HepG2 (cell line): ENCODE data around the gene GIMAP7. TPM values are rescaled to one million over a fixed set of nuclear protein-coding genes. Genes with fewer than 3 reads are reported as not detected.
"Not testable (repeated sequence)": the region's sequence is repeated elsewhere in the genome, so short reads cannot be mapped to it uniquely, and the experiment has no call there.

Experiments
- ATAC-seq: fragments of 200-7000 bp; cut with Tn5 transposase; 3 replicates; pipeline ENCODE4 v1.9.1; 2020; ENCODE audit warnings: mild to moderate bottlenecking, moderate library complexity
- BruUV-seq: library from RNA; stranded (reverse); fragments of 400-500 nt; replicated peaks from 2 replicates; lab custom pipeline; 2021; lab: Mats Ljungman, UMichigan
- CTCF ChIA-PET: fragments of 300-600 bp; formaldehyde crosslinking; extraction: SDS; loops from one replicate; lab custom pipeline; 2021; ENCODE audit warnings: low total read pairs, inconsistent platforms, low intra/inter-chr PET ratio; lab: Yijun Ruan, JAX
- POLR2A ChIA-PET: fragments of 350-600 bp; sonication (Branson Sonifier 250); formaldehyde crosslinking; loops from one replicate; lab custom pipeline; 2020; ENCODE audit warnings: antibody characterized with exemption, inconsistent platforms; lab: Yijun Ruan, JAX
- DNase-seq: peaks from one replicate; pipeline ENCODE4 v3.0.0-alpha.2; 2015; ENCODE audit warnings: low spot score
- FAIRE-seq: peaks from 3 replicates; lab custom pipeline; 2011; peaks lifted over from hg19 to GRCh38; lab: Jason Lieb, UNC
- H2AFZ ChIP-seq: one replicate; pipeline ENCODE4 v1.6.1; 2011; ENCODE audit warnings: low read length, inconsistent platforms
- H3K27ac ChIP-seq: fragments of 300-600 bp; 3 replicates; pipeline ENCODE4 v1.8.0; 2011; ENCODE audit warnings: mixed run types, mild to moderate bottlenecking, mixed read lengths, low read length, inconsistent platforms; ENCODE audit not compliant: insufficient read depth; ENCODE audit errors: extremely low read length
- H3K27me3 ChIP-seq, 2 experiments: fragments of 200-600 bp in 1 of 2; 2 replicates in 1 of 2; 3 replicates in 1 of 2; pipeline versions ENCODE4 v1.6.0 to v1.8.0; 2011; ENCODE audit warnings: low read length in 2 of 2, mild to moderate bottlenecking in 2 of 2, moderate library complexity in 2 of 2, inconsistent platforms in 1 of 2; ENCODE audit not compliant: insufficient read depth in 2 of 2, control insufficient read depth in 1 of 2
- H3K36me3 ChIP-seq, 2 experiments: fragments of 200-600 bp in 1 of 2; replicated peaks in 1 of 2; 2 replicates in 1 of 2; 3 replicates in 1 of 2; pipeline versions ENCODE4 v1.5.1 to v1.8.0; 2011; ENCODE audit warnings: low read length in 2 of 2, inconsistent platforms in 1 of 2; ENCODE audit not compliant: insufficient read depth in 2 of 2, control insufficient read depth in 1 of 2
- H3K4me1 ChIP-seq: 2 replicates; pipeline ENCODE4 v1.5.1; 2012; ENCODE audit warnings: low read length, inconsistent platforms; ENCODE audit not compliant: insufficient read depth
- H3K4me2 ChIP-seq: 2 replicates; pipeline ENCODE4 v1.6.0; 2011; ENCODE audit warnings: low read depth, low read length, inconsistent platforms
- H3K4me3 ChIP-seq, 3 experiments: fragments of 200-600 bp in 1 of 3; sonication (generic), shearing (Covaris generic) in 1 of 3; replicated peaks in 1 of 3; 2 replicates each; pipeline ENCODE4 v1.5.1; 2011 to 2016; ENCODE audit warnings: low read length in 3 of 3, inconsistent platforms in 2 of 3, low read depth in 2 of 3, mild to moderate bottlenecking in 2 of 3, control low read depth in 1 of 3, mixed read lengths in 1 of 3; ENCODE audit not compliant: insufficient read depth in 1 of 3
- H3K79me2 ChIP-seq: one replicate; pipeline ENCODE4 v1.6.1; 2011; ENCODE audit warnings: low read length, inconsistent platforms; ENCODE audit not compliant: insufficient read depth
- H3K9ac ChIP-seq: 2 replicates; pipeline ENCODE4 v1.6.0; 2011; ENCODE audit warnings: mild to moderate bottlenecking, low read depth, low read length, inconsistent platforms; ENCODE audit not compliant: insufficient read depth
- H3K9me3 ChIP-seq: 2 replicates; pipeline ENCODE4 v1.5.1; 2012; ENCODE audit warnings: mild to moderate bottlenecking, low read length
- H4K20me1 ChIP-seq: 2 replicates; pipeline ENCODE4 v1.6.0; 2011; ENCODE audit warnings: inconsistent platforms, mild to moderate bottlenecking, low read length, moderate library complexity; ENCODE audit not compliant: insufficient read depth
- GTF3A ChIP-seq: sonication (generic); formaldehyde crosslinking; conservative IDR thresholded peaks from 2 replicates; pipeline ENCODE4 v1.4.0; 2020; ENCODE audit warnings: mild to moderate bottlenecking, missing genetic modification reagents
- HDAC6 ChIP-seq: fragments of 200-600 bp; sonication (generic); IDR thresholded peaks from 2 replicates; pipeline ENCODE4 v1.7.0; 2017; ENCODE audit warnings: mild to moderate bottlenecking, antibody characterized with exemption, low read length, low read depth
- KDM1A ChIP-seq: IDR thresholded peaks from 2 replicates; pipeline ENCODE4 v1.6.1; 2016; ENCODE audit warnings: missing compliant biosample characterization
- ZBTB7B ChIP-seq: sonication (generic); formaldehyde crosslinking; IDR thresholded peaks from 2 replicates; pipeline ENCODE4 v1.4.0; 2020; ENCODE audit warnings: missing genetic modification reagents
- ZKSCAN1 ChIP-seq: fragments of 150-350 bp; IDR thresholded peaks from 2 replicates; pipeline ENCODE4 v1.6.1; 2014; ENCODE audit warnings: low read length
- ZNF160 ChIP-seq: sonication (generic); formaldehyde crosslinking; IDR thresholded peaks from 2 replicates; pipeline ENCODE4 v1.8.0; 2022; ENCODE audit warnings: mild to moderate bottlenecking, inconsistent platforms, missing genetic modification reagents
- ZNF205 ChIP-seq: IDR thresholded peaks from 2 replicates; pipeline ENCODE4 v1.6.1; 2018; ENCODE audit warnings: missing biosample characterization, missing genetic modification reagents
- ZNF263 ChIP-seq: sonication (generic); formaldehyde crosslinking; IDR thresholded peaks from 2 replicates; pipeline ENCODE4 v1.4.0; 2020; ENCODE audit warnings: missing genetic modification reagents
- ZNF264 ChIP-seq: sonication (generic); formaldehyde crosslinking; IDR thresholded peaks from 2 replicates; pipeline ENCODE4 v1.4.0; 2020; ENCODE audit warnings: missing genetic modification reagents
- WGBS: methylation state at CpG from one replicate; pipeline ENCODE4 v1.1.6; 2017; ENCODE audit warnings: low lambda C conversion rate; 5-methylcytosine and 5-hydroxymethylcytosine counted together
- in situ Hi-C: cut with HindIII; loops from 2 replicates; pipeline ENCODE4 v1.10.0; 2017; ENCODE audit warnings: low pct_unique_long_range_greater_than_20kb; ENCODE audit not compliant: extremely low pct_ligation_motif_present
- intact Hi-C: fragments of 100-400 bp; cut with micrococcal nuclease; formaldehyde crosslinking; loops from one replicate; pipeline ENCODE4 v1.10.0; 2022; ENCODE audit not compliant: unreplicated experiment
- polyA plus RNA-seq, 8 experiments: library from polyadenylated mRNA; depleted of rRNA in 3 of 8; stranded (reverse) in 7 of 8; unstranded in 1 of 8; fragments of >200 nt; fragmentation: Illumina TruSeq in 4 of 8; extraction: Trizol in 4 of 8; gene quantifications; 2 replicates each; pipeline versions ENCODE4 v1.2.1 to v1.2.3, GENCODE V29; 2011 to 2016; ENCODE audit warnings: low read depth in 4 of 8, missing spikeins in 1 of 8, mixed read lengths in 1 of 8; ENCODE audit not compliant: insufficient read depth in 1 of 8
- total RNA-seq, 5 experiments: library from RNA; depleted of rRNA; stranded (reverse); fragments of >200 nt; fragmentation: Illumina TruSeq; extraction: Trizol; gene quantifications; 2 replicates each; pipeline ENCODE4 v1.2.3, GENCODE V29; 2016; ENCODE audit warnings: low read depth in 1 of 5
- TF ChIP-seq, protein P1 (sequence below): sonication (generic); formaldehyde crosslinking; IDR thresholded peaks from 2 replicates; pipeline ENCODE4 v1.4.0; 2020; ENCODE audit warnings: missing genetic modification reagents
- TF ChIP-seq, protein P2 (sequence below): sonication (generic); formaldehyde crosslinking; IDR thresholded peaks from 2 replicates; pipeline ENCODE4 v1.4.0; 2020; ENCODE audit warnings: missing genetic modification reagents, low read depth, mild to moderate bottlenecking, borderline replicate concordance

Gene GIMAP7
- total and polyA plus RNA-seq, 2 of the 13 experiments (the other 11 are each of a cell fraction or from before 2014, with no cell fraction given) = not detected

DNA sequence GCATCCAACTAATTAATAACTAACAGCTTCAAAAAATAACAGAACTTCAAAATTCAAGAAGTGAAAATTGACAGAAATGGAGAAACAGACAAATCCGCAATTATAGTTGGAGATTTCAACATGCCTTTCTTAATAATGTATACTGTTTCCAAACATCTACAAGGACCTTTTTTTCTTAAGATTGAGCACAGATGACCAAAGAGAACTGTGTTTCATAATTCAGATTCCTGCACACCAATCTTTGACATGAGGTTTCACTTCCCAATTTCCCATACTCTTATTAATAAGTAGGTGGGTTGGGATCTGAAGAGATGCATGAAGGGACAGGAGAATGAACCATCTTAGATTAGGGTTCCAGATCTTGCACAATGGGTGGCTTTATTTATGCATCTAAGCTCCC lies 24.9 kb upstream of the GIMAP7 start (continued):
- TF ChIP-seq, protein P1, sequence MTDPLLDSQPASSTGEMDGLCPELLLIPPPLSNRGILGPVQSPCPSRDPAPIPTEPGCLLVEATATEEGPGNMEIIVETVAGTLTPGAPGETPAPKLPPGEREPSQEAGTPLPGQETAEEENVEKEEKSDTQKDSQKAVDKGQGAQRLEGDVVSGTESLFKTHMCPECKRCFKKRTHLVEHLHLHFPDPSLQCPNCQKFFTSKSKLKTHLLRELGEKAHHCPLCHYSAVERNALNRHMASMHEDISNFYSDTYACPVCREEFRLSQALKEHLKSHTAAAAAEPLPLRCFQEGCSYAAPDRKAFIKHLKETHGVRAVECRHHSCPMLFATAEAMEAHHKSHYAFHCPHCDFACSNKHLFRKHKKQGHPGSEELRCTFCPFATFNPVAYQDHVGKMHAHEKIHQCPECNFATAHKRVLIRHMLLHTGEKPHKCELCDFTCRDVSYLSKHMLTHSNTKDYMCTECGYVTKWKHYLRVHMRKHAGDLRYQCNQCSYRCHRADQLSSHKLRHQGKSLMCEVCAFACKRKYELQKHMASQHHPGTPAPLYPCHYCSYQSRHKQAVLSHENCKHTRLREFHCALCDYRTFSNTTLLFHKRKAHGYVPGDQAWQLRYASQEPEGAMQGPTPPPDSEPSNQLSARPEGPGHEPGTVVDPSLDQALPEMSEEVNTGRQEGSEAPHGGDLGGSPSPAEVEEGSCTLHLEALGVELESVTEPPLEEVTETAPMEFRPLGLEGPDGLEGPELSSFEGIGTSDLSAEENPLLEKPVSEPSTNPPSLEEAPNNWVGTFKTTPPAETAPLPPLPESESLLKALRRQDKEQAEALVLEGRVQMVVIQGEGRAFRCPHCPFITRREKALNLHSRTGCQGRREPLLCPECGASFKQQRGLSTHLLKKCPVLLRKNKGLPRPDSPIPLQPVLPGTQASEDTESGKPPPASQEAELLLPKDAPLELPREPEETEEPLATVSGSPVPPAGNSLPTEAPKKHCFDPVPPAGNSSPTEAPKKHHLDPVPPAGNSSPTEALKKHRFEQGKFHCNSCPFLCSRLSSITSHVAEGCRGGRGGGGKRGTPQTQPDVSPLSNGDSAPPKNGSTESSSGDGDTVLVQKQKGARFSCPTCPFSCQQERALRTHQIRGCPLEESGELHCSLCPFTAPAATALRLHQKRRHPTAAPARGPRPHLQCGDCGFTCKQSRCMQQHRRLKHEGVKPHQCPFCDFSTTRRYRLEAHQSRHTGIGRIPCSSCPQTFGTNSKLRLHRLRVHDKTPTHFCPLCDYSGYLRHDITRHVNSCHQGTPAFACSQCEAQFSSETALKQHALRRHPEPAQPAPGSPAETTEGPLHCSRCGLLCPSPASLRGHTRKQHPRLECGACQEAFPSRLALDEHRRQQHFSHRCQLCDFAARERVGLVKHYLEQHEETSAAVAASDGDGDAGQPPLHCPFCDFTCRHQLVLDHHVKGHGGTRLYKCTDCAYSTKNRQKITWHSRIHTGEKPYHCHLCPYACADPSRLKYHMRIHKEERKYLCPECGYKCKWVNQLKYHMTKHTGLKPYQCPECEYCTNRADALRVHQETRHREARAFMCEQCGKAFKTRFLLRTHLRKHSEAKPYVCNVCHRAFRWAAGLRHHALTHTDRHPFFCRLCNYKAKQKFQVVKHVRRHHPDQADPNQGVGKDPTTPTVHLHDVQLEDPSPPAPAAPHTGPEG (CRISPR knock-in tag) = no peak
- TF ChIP-seq, protein P2, sequence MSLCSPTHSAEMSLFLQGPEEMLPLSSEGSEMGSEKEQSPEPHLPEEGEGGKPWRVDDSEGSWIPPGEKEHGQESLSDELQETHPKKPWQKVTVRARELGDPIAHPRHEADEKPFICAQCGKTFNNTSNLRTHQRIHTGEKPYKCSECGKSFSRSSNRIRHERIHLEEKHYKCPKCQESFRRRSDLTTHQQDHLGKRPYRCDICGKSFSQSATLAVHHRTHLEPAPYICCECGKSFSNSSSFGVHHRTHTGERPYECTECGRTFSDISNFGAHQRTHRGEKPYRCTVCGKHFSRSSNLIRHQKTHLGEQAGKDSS (CRISPR knock-in tag) = no peak
- TF ChIP-seq ZNF205 (CRISPR knock-in tag) (no peak), ZNF264 (CRISPR knock-in tag) (no peak), ZNF160 (CRISPR knock-in tag) (no peak), ZBTB7B (CRISPR knock-in tag) (no peak), GTF3A (no peak), ZNF263 (CRISPR knock-in tag) (no peak), ZKSCAN1 (no peak), HDAC6 (no peak), KDM1A (CRISPR knock-in tag) (no peak)
- TF ChIP-seq, all 625 proteins: peak for 0

DNA sequence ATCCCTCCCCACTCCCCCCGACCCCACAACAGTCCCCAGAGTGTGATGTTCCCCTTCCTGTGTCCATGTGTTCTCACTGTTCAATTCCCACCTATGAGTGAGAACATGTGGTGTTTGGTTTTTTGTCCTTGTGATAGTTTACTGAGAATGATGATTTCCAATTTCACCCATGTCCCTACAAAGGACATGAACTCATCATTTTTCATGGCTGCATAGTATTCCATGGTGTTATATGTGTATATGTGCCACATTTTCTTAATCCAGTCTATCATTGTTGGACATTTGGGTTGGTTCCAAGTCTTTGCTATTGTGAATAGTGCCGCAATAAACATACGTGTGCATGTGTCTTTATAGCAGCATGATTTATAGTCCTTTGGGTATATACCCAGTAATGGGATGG lies 21.2 kb upstream of the GIMAP7 start:
- DNase-seq, H3K36me3 ChIP-seq, H4K20me1 ChIP-seq, H3K4me1 ChIP-seq, H3K9ac ChIP-seq, ATAC-seq, H3K27ac ChIP-seq, H3K4me3 ChIP-seq, BruUV-seq, POLR2A ChIA-PET, H3K9me3 ChIP-seq, H3K27me3 ChIP-seq, CTCF ChIA-PET, in situ Hi-C loops, FAIRE-seq, H2AFZ ChIP-seq, H3K79me2 ChIP-seq, intact Hi-C loops, H3K4me2 ChIP-seq: not testable (repeated sequence)
- 36% methylated on average over 3 of the region's 3 CpGs for WGBS
